ENCODE results near the gene GNB4.

The GNB4 gene

DNA sequence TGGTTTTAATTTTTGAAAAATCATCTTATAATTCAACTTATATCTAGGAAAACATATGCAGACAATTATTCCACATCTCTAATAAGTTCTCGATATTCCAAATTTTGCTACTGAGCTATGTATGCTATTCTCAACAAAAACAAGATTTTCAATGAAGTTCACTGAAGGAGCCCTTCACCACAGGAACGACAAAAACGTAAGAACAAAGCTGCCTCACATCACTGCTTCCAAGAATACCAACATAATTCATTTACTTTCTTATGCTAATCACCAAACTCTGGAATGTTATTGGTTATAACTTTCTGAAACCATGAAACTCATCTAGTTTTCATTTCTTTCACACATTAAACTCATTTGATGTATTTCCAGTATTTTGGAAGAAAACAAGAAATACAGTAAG is 49.7 kb downstream of the GNB4 start:
- TF ChIP-seq SIN3A (IDR thresholded peaks at IDR 0.05; ENCODE audit: borderline replicate concordance, insufficient read depth, low read length): no peak
- TF ChIP-seq FOXP2 (optimal IDR thresholded peaks at IDR 0.05; ENCODE audit: borderline replicate concordance, extremely low read depth, extremely low read length, insufficient read depth): no peak
- TF ChIP-seq, protein P1, sequence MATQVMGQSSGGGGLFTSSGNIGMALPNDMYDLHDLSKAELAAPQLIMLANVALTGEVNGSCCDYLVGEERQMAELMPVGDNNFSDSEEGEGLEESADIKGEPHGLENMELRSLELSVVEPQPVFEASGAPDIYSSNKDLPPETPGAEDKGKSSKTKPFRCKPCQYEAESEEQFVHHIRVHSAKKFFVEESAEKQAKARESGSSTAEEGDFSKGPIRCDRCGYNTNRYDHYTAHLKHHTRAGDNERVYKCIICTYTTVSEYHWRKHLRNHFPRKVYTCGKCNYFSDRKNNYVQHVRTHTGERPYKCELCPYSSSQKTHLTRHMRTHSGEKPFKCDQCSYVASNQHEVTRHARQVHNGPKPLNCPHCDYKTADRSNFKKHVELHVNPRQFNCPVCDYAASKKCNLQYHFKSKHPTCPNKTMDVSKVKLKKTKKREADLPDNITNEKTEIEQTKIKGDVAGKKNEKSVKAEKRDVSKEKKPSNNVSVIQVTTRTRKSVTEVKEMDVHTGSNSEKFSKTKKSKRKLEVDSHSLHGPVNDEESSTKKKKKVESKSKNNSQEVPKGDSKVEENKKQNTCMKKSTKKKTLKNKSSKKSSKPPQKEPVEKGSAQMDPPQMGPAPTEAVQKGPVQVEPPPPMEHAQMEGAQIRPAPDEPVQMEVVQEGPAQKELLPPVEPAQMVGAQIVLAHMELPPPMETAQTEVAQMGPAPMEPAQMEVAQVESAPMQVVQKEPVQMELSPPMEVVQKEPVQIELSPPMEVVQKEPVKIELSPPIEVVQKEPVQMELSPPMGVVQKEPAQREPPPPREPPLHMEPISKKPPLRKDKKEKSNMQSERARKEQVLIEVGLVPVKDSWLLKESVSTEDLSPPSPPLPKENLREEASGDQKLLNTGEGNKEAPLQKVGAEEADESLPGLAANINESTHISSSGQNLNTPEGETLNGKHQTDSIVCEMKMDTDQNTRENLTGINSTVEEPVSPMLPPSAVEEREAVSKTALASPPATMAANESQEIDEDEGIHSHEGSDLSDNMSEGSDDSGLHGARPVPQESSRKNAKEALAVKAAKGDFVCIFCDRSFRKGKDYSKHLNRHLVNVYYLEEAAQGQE (IDR thresholded peaks at IDR 0.05; ENCODE audit: insufficient read depth in 1 of 2, low read depth in 2 of 2, low read length in 2 of 2): no peak

DNA sequence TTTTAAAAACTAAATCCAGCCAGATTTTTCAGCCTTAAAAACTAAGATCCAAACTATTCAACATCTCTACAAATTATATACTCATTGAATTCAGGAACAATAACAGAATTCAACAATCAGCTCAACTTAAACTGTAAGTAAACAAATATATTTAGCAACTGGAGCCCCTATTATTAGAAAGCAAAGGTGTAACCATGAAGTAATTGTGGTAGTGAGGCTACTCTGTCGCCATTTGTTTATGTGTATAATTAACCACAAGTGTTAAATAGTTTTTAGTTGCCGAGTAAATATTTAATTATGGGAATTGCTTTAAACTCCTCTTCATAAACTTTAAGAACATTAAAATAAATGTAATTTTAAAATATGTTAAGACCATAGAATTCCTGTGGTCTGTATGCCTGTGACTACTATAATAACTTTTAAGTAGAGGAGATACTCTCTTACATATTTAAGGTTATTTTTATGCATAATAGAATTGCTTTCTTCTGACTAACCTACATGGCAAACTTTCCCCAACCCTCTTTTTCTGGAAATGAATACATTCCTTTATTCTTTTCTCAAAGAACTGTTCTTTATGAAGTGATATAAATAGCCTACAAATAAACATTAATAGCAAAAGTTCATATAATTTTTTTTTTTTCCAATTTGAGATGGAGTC is 52.6 kb downstream of the GNB4 start:
- TF ChIP-seq SIN3A (IDR thresholded peaks at IDR 0.05; ENCODE audit: borderline replicate concordance, insufficient read depth, low read length) (no peak), TAF1 (IDR thresholded peaks at IDR 0.05; ENCODE audit: borderline replicate concordance, insufficient read depth, low read length) (no peak), FOXP2 (optimal IDR thresholded peaks at IDR 0.05; ENCODE audit: borderline replicate concordance, extremely low read depth, extremely low read length, insufficient read depth) (no peak), POLR2AphosphoS5 (IDR thresholded peaks at IDR 0.05; ENCODE audit: low read depth, low read length) (no peak)
- TF ChIP-seq, protein P1 (IDR thresholded peaks at IDR 0.05; ENCODE audit: insufficient read depth in 1 of 2, low read depth in 2 of 2, low read length in 2 of 2): no peak

DNA sequence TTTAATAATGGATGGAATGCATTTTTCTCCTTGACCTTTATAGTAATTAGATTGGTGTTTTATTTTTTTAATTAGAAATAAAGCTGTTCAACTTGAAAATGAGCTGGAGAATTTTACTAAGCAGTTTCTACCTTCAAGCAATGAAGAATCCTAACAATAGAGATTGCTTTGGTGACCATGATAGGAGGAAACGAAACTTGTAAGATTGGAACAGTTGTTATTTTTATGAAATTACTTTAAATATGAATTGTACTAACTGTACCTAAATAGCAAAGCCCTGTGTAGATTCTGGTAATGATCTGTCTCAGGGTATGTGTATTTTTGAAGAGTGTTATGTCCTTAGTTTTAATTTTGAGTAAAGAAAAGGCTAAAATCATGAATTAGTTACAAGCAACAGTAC is 59.4 kb downstream of the GNB4 start:
- no peak for TF ChIP-seq SIN3A (IDR thresholded peaks at IDR 0.05; ENCODE audit: borderline replicate concordance, insufficient read depth, low read length)

DNA sequence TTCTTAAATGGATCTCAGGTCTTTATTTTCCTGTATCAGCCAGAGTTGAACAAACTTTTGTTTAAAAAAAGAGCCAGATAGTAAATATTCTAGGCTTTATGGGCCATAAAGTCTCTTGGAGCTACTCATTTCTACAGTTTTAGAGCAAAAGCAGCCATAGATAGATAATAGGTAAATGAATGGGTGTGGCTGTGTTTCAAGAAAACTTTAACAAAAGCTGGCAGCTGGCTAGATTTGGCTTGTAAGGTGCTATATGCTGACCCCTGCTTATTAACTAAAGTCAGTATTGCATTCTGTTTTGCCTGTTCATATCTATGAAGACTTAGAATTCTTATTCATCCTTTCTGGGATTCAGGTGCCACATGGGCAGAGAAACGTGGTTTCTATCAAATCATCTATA is 74.8 kb downstream of the GNB4 start:
- TF ChIP-seq TAF1 (IDR thresholded peaks at IDR 0.05; ENCODE audit: borderline replicate concordance, insufficient read depth, low read length) (no peak), POLR2AphosphoS5 (IDR thresholded peaks at IDR 0.05; ENCODE audit: low read depth, low read length) (no peak), FOXP2 (optimal IDR thresholded peaks at IDR 0.05; ENCODE audit: borderline replicate concordance, extremely low read depth, extremely low read length, insufficient read depth) (no peak), SIN3A (IDR thresholded peaks at IDR 0.05; ENCODE audit: borderline replicate concordance, insufficient read depth, low read length) (no peak)
- TF ChIP-seq, protein P1 (IDR thresholded peaks at IDR 0.05; ENCODE audit: insufficient read depth in 1 of 2, low read depth in 2 of 2, low read length in 2 of 2): no peak

DNA sequence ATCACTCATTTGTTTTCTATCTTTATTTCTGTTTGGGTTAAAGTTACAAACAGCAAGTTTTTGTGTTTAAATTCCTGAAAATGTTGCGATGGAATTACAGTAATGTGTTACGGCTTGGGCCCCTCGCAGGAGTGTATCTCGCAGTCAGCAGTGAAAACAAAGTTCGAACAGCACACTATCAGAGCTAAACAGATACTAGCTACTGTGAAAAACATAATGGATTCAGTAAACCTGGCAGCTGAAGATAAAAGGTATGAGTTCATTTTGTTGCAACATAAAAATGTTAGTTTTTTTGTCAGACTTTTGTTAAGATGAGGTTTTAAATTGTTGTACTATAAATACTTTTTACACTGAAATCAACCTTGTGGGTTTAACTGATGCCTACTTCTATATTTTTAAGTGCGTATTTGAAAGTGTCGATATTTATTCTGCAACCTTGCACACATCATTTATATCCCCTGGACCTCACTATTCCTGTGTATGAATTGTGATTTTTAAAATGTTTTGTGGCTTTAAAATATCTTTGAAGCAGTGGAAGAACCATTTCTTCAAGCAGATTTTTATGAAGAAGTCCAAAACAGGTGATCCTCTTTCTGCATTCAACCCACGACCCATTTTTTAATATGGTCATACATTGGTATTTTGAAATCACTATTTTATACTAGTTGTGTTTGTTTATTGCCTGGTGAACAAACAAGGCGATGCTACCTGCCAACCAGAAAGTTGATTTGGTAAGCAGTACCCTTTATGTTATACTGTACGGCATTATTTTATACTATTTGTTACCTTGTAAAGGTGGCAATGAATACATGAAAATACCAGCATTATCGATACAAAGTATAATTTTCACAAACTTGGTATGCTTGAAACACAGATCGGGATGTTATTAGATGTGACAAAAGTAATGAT is 75.9 kb downstream of the GNB4 start:
- TF ChIP-seq POLR2AphosphoS5 (IDR thresholded peaks at IDR 0.05; ENCODE audit: low read depth, low read length) (no peak), TAF1 (IDR thresholded peaks at IDR 0.05; ENCODE audit: borderline replicate concordance, insufficient read depth, low read length) (no peak), FOXP2 (optimal IDR thresholded peaks at IDR 0.05; ENCODE audit: borderline replicate concordance, extremely low read depth, extremely low read length, insufficient read depth) (no peak), SIN3A (IDR thresholded peaks at IDR 0.05; ENCODE audit: borderline replicate concordance, insufficient read depth, low read length) (no peak)
- TF ChIP-seq, protein P1 (IDR thresholded peaks at IDR 0.05; ENCODE audit: insufficient read depth in 1 of 2, low read depth in 2 of 2, low read length in 2 of 2): no peak
